Gastrocnemius medialis (tissue), 4 donors: ENCODE data around the gene HYAL2. TPM values are rescaled to one million over a fixed set of nuclear protein-coding genes. Genes with fewer than 3 reads are reported as not detected.
"Not testable (repeated sequence)": the region's sequence is repeated elsewhere in the genome, so short reads cannot be mapped to it uniquely, and the experiment has no call there.

Source experiments
- ATAC-seq, 2 donors: fragments of 150-250 bp; one replicate each; pipeline ENCODE4 v1.9.1; 2016
- DNase-seq, 2 donors: peaks; one replicate each; pipeline ENCODE4 v3.0.0-alpha.2; 2019
- H3K27ac ChIP-seq, 4 donors: fragments of 200-600 bp; sonication (generic); 1 replicate in 1 of 4; 2 replicates in 3 of 4; pipeline ENCODE4 v1.5.1; 2016 to 2018; ENCODE audit warnings: mild to moderate bottlenecking in 2 of 4, moderate library complexity in 1 of 4
- H3K27me3 ChIP-seq, 3 donors: fragments of 200-600 bp; sonication (generic) in 2 of 3; 1 replicate in 1 of 3; 2 replicates in 2 of 3; pipeline versions ENCODE4 v1.5.1 to v1.6.0; 2016 to 2019; ENCODE audit warnings: mild to moderate bottlenecking in 1 of 3, moderate library complexity in 1 of 3
- H3K36me3 ChIP-seq, 2 donors: fragments of 200-600 bp; sonication (generic) in 1 of 2; one replicate each; pipeline ENCODE4 v1.5.1; 2017 to 2018
- H3K4me1 ChIP-seq, 2 donors: fragments of 200-600 bp; sonication (generic) in 1 of 2; one replicate each; pipeline ENCODE4 v1.5.1; 2016 to 2017; ENCODE audit warnings: mild to moderate bottlenecking in 2 of 2
- H3K4me3 ChIP-seq, 4 donors: fragments of 200-600 bp; sonication (generic) in 3 of 4; 1 replicate in 1 of 4; 2 replicates in 3 of 4; pipeline ENCODE4 v1.5.1; 2016 to 2019; ENCODE audit warnings: mild to moderate bottlenecking in 2 of 4
- H3K9me3 ChIP-seq, 3 donors: fragments of 200-600 bp; sonication (generic) in 2 of 3; 1 replicate in 1 of 3; 2 replicates in 2 of 3; pipeline ENCODE4 v1.5.1; 2016 to 2019
- CTCF ChIP-seq, 5 experiments: fragments of 450-650 bp in 3 of 5; fragments of 200-600 bp in 2 of 5; sonication (generic) in 2 of 5; IDR thresholded peaks in 4 of 5; conservative IDR thresholded peaks in 1 of 5; 1 replicate in 4 of 5; 2 replicates in 1 of 5; pipeline ENCODE4 v1.5.1; 2016 to 2019; ENCODE audit warnings: antibody characterized with exemption in 5 of 5, mild to moderate bottlenecking in 3 of 5, moderate library complexity in 3 of 5
- POLR2A ChIP-seq, 2 donors: fragments of 450-650 bp; IDR thresholded peaks; one replicate each; pipeline ENCODE4 v1.6.1; 2017; ENCODE audit warnings: antibody characterized with exemption in 2 of 2, mild to moderate bottlenecking in 2 of 2, moderate library complexity in 2 of 2
- in situ Hi-C, 4 donors: fragments of 200-750 bp; cut with MboI; loops; one replicate each; pipeline versions ENCODE4 v1.15.0 to v1.8.0; 2017; ENCODE audit warnings: low sequenced_read_pairs in 4 of 4
- intact Hi-C: fragments of 100-400 bp; cut with DNase I; formaldehyde crosslinking; loops from one replicate; pipeline ENCODE4 v1.15.1; 2023; ENCODE audit warnings: low total_unique reads
- total RNA-seq, 4 donors: library from RNA; depleted of rRNA; stranded (reverse); fragments of >200 nt; gene quantifications; one replicate each; pipeline versions ENCODE4 v1.1.0 to v1.2.3, GENCODE V29; 2016

Gene HYAL2
- total RNA-seq, 4 donors from 2014 or later, result 47.0 to 69.8 (median 65.4) TPM

GRCh38 chr3:50314816-50315215 lies 7.7 kb downstream of the HYAL2 start:
- DNase-seq (no peak), ATAC-seq (no peak)
- Histone ChIP-seq H3K4me1 (peaks cover 43 to 45% of the 10 kb centered on the region in 2 donors), H3K4me3 (no peak overlapping the region), H3K27ac (peak overlapping the region; percentile 50 to 79 (median 56)), H3K27me3 (no peaks in the 10 kb centered on the region), H3K9me3 (no peaks in the 10 kb centered on the region), H3K36me3 (peaks cover 0 to 23% of the 10 kb centered on the region in 2 donors)
- in situ Hi-C loops, result no loop called here
- TF ChIP-seq CTCF (IDR thresholded peaks at IDR 0.05 in 4 of 5, conservative IDR thresholded peaks at IDR 0.05 in 1 of 5), result no peak
- no peak for TF ChIP-seq POLR2A (IDR thresholded peaks at IDR 0.05)
- intact Hi-C loops, result no loop called here

- H3K36me3 ChIP-seq, result peaks cover 0 to 20% of the 10 kb centered on the region in 2 donors
- ATAC-seq (peak; percentile 89 to 90), DNase-seq (peak in 1 of 2 donors; percentile 67)
- H3K9me3 ChIP-seq, result no peaks in the 10 kb centered on the region
- intact Hi-C loops, result no loop called here
- in situ Hi-C loops, result no loop called here
- H3K27me3 ChIP-seq, result no peaks in the 10 kb centered on the region
- H3K27ac ChIP-seq, result peak overlapping the region; percentile 50 to 79 (median 56)
- H3K4me1 ChIP-seq, result peaks cover 39 to 40% of the 10 kb centered on the region in 2 donors
- no peak for TF ChIP-seq CTCF (IDR thresholded peaks at IDR 0.05 in 4 of 5, conservative IDR thresholded peaks at IDR 0.05 in 1 of 5)
- H3K4me3 ChIP-seq, result no peak overlapping the region
Observed at GRCh38 chr3:50314342-50314741, 8.2 kb downstream of the HYAL2 start.

- intact Hi-C loops, H3K27me3 ChIP-seq, in situ Hi-C loops, H3K36me3 ChIP-seq, H3K4me3 ChIP-seq, H3K9me3 ChIP-seq, H3K27ac ChIP-seq, ATAC-seq, DNase-seq: not testable (repeated sequence)
- H3K4me1 ChIP-seq, result peaks cover 16 to 17% of the 10 kb centered on the region in 2 donors
Observed at GRCh38 chr3:50312041-50312440, 10.5 kb downstream of the HYAL2 start.

GRCh38 chr3:50304601-50305000 lies 17.9 kb downstream of the HYAL2 start:
- Histone ChIP-seq H3K36me3 (no peaks in the 10 kb centered on the region), H3K4me3 (no peak overlapping the region), H3K4me1 (peaks cover 21 to 37% of the 10 kb centered on the region in 2 donors), H3K9me3 (no peaks in the 10 kb centered on the region), H3K27me3 (no peaks in the 10 kb centered on the region), H3K27ac (no peak overlapping the region)
- DNase-seq (no peak), ATAC-seq (no peak)
- intact Hi-C loops, result no loop called here
- TF ChIP-seq CTCF (IDR thresholded peaks at IDR 0.05 in 4 of 5, conservative IDR thresholded peaks at IDR 0.05 in 1 of 5), result no peak
- no peak for TF ChIP-seq POLR2A (IDR thresholded peaks at IDR 0.05)
- in situ Hi-C loops, result no loop called here

GRCh38 chr3:50303013-50303815 lies 19.3 kb downstream of the HYAL2 start, which contains the start of gene HYAL1:
TSS of gene HYAL1 (minus strand) at chr3:50303574. CDS start at chr3:50302956, 618 bp downstream.
- no peak for ATAC-seq
- intact Hi-C loops (no loop called here), in situ Hi-C loops (no loop called here)
- H3K36me3 ChIP-seq, result no peaks in the 10 kb centered on the region
- H3K4me3 ChIP-seq, result peak within 1 kb of the TSS; percentile 45 to 52 (median 49)
- peak within 1 kb of the TSS; percentile 85 to 91 (median 88) for H3K27ac ChIP-seq
- H3K4me1 ChIP-seq, result peaks cover 28 to 44% of the 10 kb centered on the region in 2 donors
- TF ChIP-seq CTCF (IDR thresholded peaks at IDR 0.05 in 4 of 5, conservative IDR thresholded peaks at IDR 0.05 in 1 of 5), result peak in 4 of 5 experiments; percentile 16 to 38 (median 21)
- TF ChIP-seq POLR2A (IDR thresholded peaks at IDR 0.05), result peak; percentile 44 to 55
- no peaks in the 10 kb centered on the region for H3K9me3 ChIP-seq
- no peaks in the 10 kb centered on the region for H3K27me3 ChIP-seq
- DNase-seq, result peak in 1 of 2 donors; percentile 72
